GM23338 (cell line): ENCODE results near the gene SCAPER. TPM values are rescaled to one million over a fixed set of nuclear protein-coding genes. Genes with fewer than 3 reads are reported as not detected.

Source experiments
- ATAC-seq: fragments of 200-7000 bp; cut with Tn5 transposase; 3 replicates; pipeline ENCODE4 v1.9.1; 2020
- DNase-seq: peaks from one replicate; pipeline ENCODE4 v3.0.0-alpha.2; 2015; ENCODE audit warnings: low spot score
- H2AFZ ChIP-seq: fragments of 200-600 bp; sonication (generic); 2 replicates; pipeline ENCODE4 v1.8.0; 2016; ENCODE audit warnings: antibody characterized with exemption, mild to moderate bottlenecking, moderate library complexity
- H3F3A ChIP-seq: fragments of 200-600 bp; sonication (generic); replicated peaks from 2 replicates; pipeline ENCODE4 v1.8.0; 2017; ENCODE audit warnings: antibody characterized with exemption, mixed run types, low read depth
- H3K27ac ChIP-seq: fragments of 200-600 bp; sonication (generic); 2 replicates; pipeline ENCODE4 v1.6.1; 2016; ENCODE audit warnings: low read depth
- H3K27me3 ChIP-seq: fragments of 200-600 bp; sonication (generic); 2 replicates; pipeline ENCODE4 v1.8.0; 2016; ENCODE audit warnings: mild to moderate bottlenecking, mixed run types, moderate library complexity; ENCODE audit not compliant: insufficient read depth
- H3K36me3 ChIP-seq: fragments of 200-600 bp; sonication (generic); 2 replicates; pipeline ENCODE4 v1.8.0; 2016; ENCODE audit warnings: mild to moderate bottlenecking; ENCODE audit not compliant: insufficient read depth
- H3K4me1 ChIP-seq: fragments of 200-600 bp; sonication (generic); 2 replicates; pipeline ENCODE4 v1.8.0; 2016; ENCODE audit warnings: mild to moderate bottlenecking, moderate library complexity; ENCODE audit not compliant: insufficient read depth
- H3K4me2 ChIP-seq: fragments of 200-600 bp; sonication (generic); 2 replicates; pipeline ENCODE4 v1.7.1; 2017; ENCODE audit warnings: mixed run types
- H3K4me3 ChIP-seq: fragments of 200-600 bp; sonication (generic); 2 replicates; pipeline ENCODE4 v1.6.1; 2016; ENCODE audit warnings: mixed run types
- H3K79me2 ChIP-seq: fragments of 200-600 bp; sonication (generic); replicated peaks from 2 replicates; pipeline ENCODE4 v1.8.0; 2017; ENCODE audit warnings: mild to moderate bottlenecking; ENCODE audit not compliant: insufficient read depth
- H3K9me2 ChIP-seq: fragments of 200-600 bp; sonication (generic); 2 replicates; pipeline ENCODE4 v1.8.0; 2017; ENCODE audit not compliant: insufficient read depth
- H4K20me1 ChIP-seq: fragments of 200-600 bp; sonication (generic); replicated peaks from 2 replicates; pipeline ENCODE4 v1.8.0; 2017; ENCODE audit warnings: mild to moderate bottlenecking; ENCODE audit not compliant: insufficient read depth
- H3K27ac Mint-ChIP-seq: 2 replicates; pipeline ENCODE4 v1.8.0; 2020; ENCODE audit warnings: inconsistent platforms, mild to moderate bottlenecking, moderate library complexity, mixed read lengths
- H3K27me3 Mint-ChIP-seq: 3 replicates; pipeline ENCODE4 v1.8.0; 2022; ENCODE audit warnings: low read depth, mild to moderate bottlenecking, moderate library complexity, mixed read lengths, inconsistent platforms; ENCODE audit not compliant: insufficient read depth, poor library complexity
- H3K36me3 Mint-ChIP-seq: 3 replicates; pipeline ENCODE4 v1.8.0; 2021; ENCODE audit warnings: low read depth, mild to moderate bottlenecking, inconsistent platforms, moderate library complexity, mixed read lengths
- H3K4me1 Mint-ChIP-seq: 3 replicates; pipeline ENCODE4 v1.8.0; 2020; ENCODE audit warnings: mild to moderate bottlenecking, inconsistent platforms, mixed read lengths
- H3K4me3 Mint-ChIP-seq: 3 replicates; pipeline ENCODE4 v1.8.0; 2021; ENCODE audit warnings: moderate library complexity, mild to moderate bottlenecking, inconsistent platforms, mixed read lengths
- H3K9me3 Mint-ChIP-seq: 3 replicates; pipeline ENCODE4 v1.8.0; 2020; ENCODE audit warnings: moderate library complexity, mild to moderate bottlenecking, inconsistent platforms, mixed read lengths
- CREB1 ChIP-seq: fragments of 250-450 bp; sonication (Bioruptor Pico); IDR thresholded peaks from 2 replicates; pipeline ENCODE4 v1.5.0; 2020; ENCODE audit warnings: low read depth, mild to moderate bottlenecking, moderate library complexity
- ETS1 ChIP-seq: IDR thresholded peaks from 2 replicates; pipeline ENCODE4 v1.6.1; 2016; ENCODE audit warnings: antibody characterized with exemption
- EZH2 ChIP-seq: fragments of 200-600 bp; sonication (generic); IDR thresholded peaks from one replicate; pipeline ENCODE4 v1.8.0; 2017; ENCODE audit warnings: antibody characterized with exemption, mild to moderate bottlenecking, low read depth; ENCODE audit not compliant: unreplicated experiment
- EZH2phosphoT487 ChIP-seq: fragments of 200-600 bp; sonication (generic); IDR thresholded peaks from one replicate; pipeline ENCODE4 v1.8.1; 2018; ENCODE audit warnings: antibody characterized with exemption; ENCODE audit not compliant: unreplicated experiment
- JUNB ChIP-seq: IDR thresholded peaks from one replicate; pipeline ENCODE4 v1.6.1; 2016; ENCODE audit warnings: antibody characterized with exemption; ENCODE audit not compliant: unreplicated experiment
- NANOG ChIP-seq: IDR thresholded peaks from 2 replicates; pipeline ENCODE4 v1.6.1; 2016; ENCODE audit warnings: antibody characterized with exemption, borderline replicate concordance
- POLR2AphosphoS5 ChIP-seq: IDR thresholded peaks from 2 replicates; pipeline ENCODE4 v1.6.1; 2016; ENCODE audit warnings: antibody characterized with exemption, low read depth
- REST ChIP-seq: IDR thresholded peaks from one replicate; pipeline ENCODE4 v1.6.1; 2018; ENCODE audit warnings: antibody characterized with exemption; ENCODE audit not compliant: unreplicated experiment
- ZNF114 ChIP-seq: fragments of 250-450 bp; sonication (Bioruptor Pico); IDR thresholded peaks from 2 replicates; pipeline ENCODE4 v1.5.0; 2020; ENCODE audit warnings: mild to moderate bottlenecking, moderate library complexity
- ZNF462 ChIP-seq: fragments of 250-450 bp; sonication (Bioruptor Pico); IDR thresholded peaks from 2 replicates; pipeline ENCODE4 v1.5.0; 2020; ENCODE audit warnings: mild to moderate bottlenecking, moderate library complexity
- polyA plus RNA-seq: library from polyadenylated mRNA; unstranded; fragments of >200 nt; fragmentation: Nextera tagmentation; extraction: Ambion mirVana; gene quantifications from 2 replicates; pipeline ENCODE4 v1.2.1, GENCODE V29; 2016
- total RNA-seq: library from RNA; depleted of rRNA; stranded (reverse); fragments of >200 nt; shearing (Covaris generic); gene quantifications from 2 replicates; pipeline ENCODE4 v1.2.3, GENCODE V29; 2014

The SCAPER gene
- total and polyA plus RNA-seq, 2 experiments from 2014 or later = 9.1 to 17.6 TPM

GRCh38 chr15:76575679-76576078 lies 329.5 kb downstream of the SCAPER start:
- DNase-seq = no peak
- no peaks in the 10 kb centered on the region for H3F3A ChIP-seq
- H3K27me3 ChIP-seq = no peaks in the 10 kb centered on the region
- H3K4me3 ChIP-seq = no peak overlapping the region
- H2AFZ ChIP-seq = no peak overlapping the region
- Mint-ChIP-seq H3K27ac (no peak overlapping the region), H3K27me3 (peaks cover 3% of the 10 kb centered on the region), H3K9me3 (peaks cover 3% of the 10 kb centered on the region; the same call in 2 of the 3 replicates), H3K36me3 (peaks cover 2% of the 10 kb centered on the region; the same call in 1 of the 3 replicates), H3K4me1 (peaks cover 11% of the 10 kb centered on the region; the same call in 2 of the 3 replicates), H3K4me3 (no peak overlapping the region)
- no peak overlapping the region for H3K4me2 ChIP-seq
- no peak for TF ChIP-seq ZNF462 (CRISPR knock-in tag)
- no peak for TF ChIP-seq JUNB
- no peaks in the 10 kb centered on the region for H3K79me2 ChIP-seq
- H3K4me1 ChIP-seq = no peaks in the 10 kb centered on the region
- H3K9me2 ChIP-seq = no peaks in the 10 kb centered on the region; the same call in 1 of the 2 replicates
- no peaks in the 10 kb centered on the region for H4K20me1 ChIP-seq
- no peak for ATAC-seq
- no peaks in the 10 kb centered on the region for H3K36me3 ChIP-seq
- no peak overlapping the region for H3K27ac ChIP-seq

GRCh38 chr15:76575274-76575673 lies 329.9 kb downstream of the SCAPER start:
- no peaks in the 10 kb centered on the region for H3K4me1 ChIP-seq
- Mint-ChIP-seq H3K4me1 (peaks cover 11% of the 10 kb centered on the region; the same call in 2 of the 3 replicates), H3K36me3 (peaks cover 3% of the 10 kb centered on the region; the same call in 1 of the 3 replicates), H3K27ac (no peak overlapping the region), H3K4me3 (no peak overlapping the region), H3K27me3 (peaks cover 3% of the 10 kb centered on the region), H3K9me3 (peaks cover under 1% of the 10 kb centered on the region; the same call in 1 of the 3 replicates)
- no peaks in the 10 kb centered on the region for H3K79me2 ChIP-seq
- H3K36me3 ChIP-seq = no peaks in the 10 kb centered on the region
- DNase-seq = no peak
- no peak overlapping the region for H3K4me3 ChIP-seq
- no peak overlapping the region for H3K27ac ChIP-seq
- no peaks in the 10 kb centered on the region for H3F3A ChIP-seq
- H3K9me2 ChIP-seq = no peaks in the 10 kb centered on the region; the same call in 1 of the 2 replicates
- no peaks in the 10 kb centered on the region for H3K27me3 ChIP-seq
- H4K20me1 ChIP-seq = no peaks in the 10 kb centered on the region
- H2AFZ ChIP-seq = no peak overlapping the region
- H3K4me2 ChIP-seq = no peak overlapping the region
- no peak for ATAC-seq
- TF ChIP-seq EZH2phosphoT487 = no peak
- TF ChIP-seq ZNF114 = no peak
- no peak for TF ChIP-seq REST
- no peak for TF ChIP-seq CREB1 (CRISPR knock-in tag)
- TF ChIP-seq JUNB = no peak
- no peak for TF ChIP-seq ETS1
- no peak for TF ChIP-seq NANOG
- TF ChIP-seq POLR2AphosphoS5 = no peak
- no peak for TF ChIP-seq EZH2
